CD14-positive monocyte (primary cell): ENCODE data around the gene QRICH2. TPM values are rescaled to one million over a fixed set of nuclear protein-coding genes. Genes with fewer than 3 reads are reported as not detected.

Experiments
- DNase-seq, 3 donors: peaks; one replicate each; pipeline ENCODE4 v3.0.0-alpha.2; 2011 to 2022
- H2AFZ ChIP-seq: 2 replicates; pipeline ENCODE4 v1.6.0; 2012; ENCODE audit warnings: mild to moderate bottlenecking, low read depth, low read length, inconsistent platforms; ENCODE audit not compliant: insufficient read depth, poor library complexity, severe bottlenecking
- H3K27ac ChIP-seq, 2 donors: 1 replicate in 1 of 2; 2 replicates in 1 of 2; pipeline ENCODE4 v1.5.1; 2012 to 2013; ENCODE audit warnings: low read length in 2 of 2, control low read depth in 1 of 2, inconsistent platforms in 1 of 2, low read depth in 1 of 2, mild to moderate bottlenecking in 1 of 2
- H3K27me3 ChIP-seq, 2 donors: one replicate each; pipeline versions ENCODE4 v1.6.0 to v1.6.1; 2011 to 2013; ENCODE audit warnings: low read length in 2 of 2; ENCODE audit not compliant: control insufficient read depth in 2 of 2, insufficient read depth in 2 of 2
- H3K36me3 ChIP-seq, 2 donors: replicated peaks in 1 of 2; 1 replicate in 1 of 2; 2 replicates in 1 of 2; pipeline versions ENCODE4 v1.5.1 to v1.6.1; 2012 to 2013; ENCODE audit warnings: low read length in 2 of 2, control low read depth in 1 of 2, inconsistent platforms in 1 of 2, mild to moderate bottlenecking in 1 of 2; ENCODE audit not compliant: insufficient read depth in 2 of 2, control insufficient read depth in 1 of 2
- H3K4me1 ChIP-seq, 2 donors: 1 replicate in 1 of 2; 2 replicates in 1 of 2; pipeline versions ENCODE4 v1.5.1 to v1.6.1; 2012 to 2013; ENCODE audit warnings: low read length in 2 of 2, control low read depth in 1 of 2, inconsistent platforms in 1 of 2, mild to moderate bottlenecking in 1 of 2, moderate library complexity in 1 of 2; ENCODE audit not compliant: insufficient read depth in 2 of 2, control insufficient read depth in 1 of 2
- H3K4me2 ChIP-seq: replicated peaks from 2 replicates; pipeline ENCODE3; 2012; ENCODE audit warnings: low read length, moderate library complexity, mild to moderate bottlenecking; ENCODE audit not compliant: poor library complexity, severe bottlenecking; ENCODE audit errors: extremely low read depth
- H3K4me3 ChIP-seq, 3 experiments: fragments of 200-600 bp in 1 of 3; sonication (generic) in 1 of 3; replicated peaks in 1 of 3; 1 replicate in 2 of 3; 2 replicates in 1 of 3; pipeline ENCODE4 v1.5.1; 2011 to 2013; ENCODE audit warnings: low read length in 3 of 3, mild to moderate bottlenecking in 3 of 3, control low read depth in 2 of 3, low read depth in 2 of 3, inconsistent platforms in 1 of 3, moderate library complexity in 1 of 3
- H3K79me2 ChIP-seq: 2 replicates; pipeline ENCODE4 v1.6.0; 2012; ENCODE audit warnings: mild to moderate bottlenecking, control low read depth, inconsistent platforms, low read length, moderate library complexity; ENCODE audit not compliant: insufficient read depth
- H3K9ac ChIP-seq: 2 replicates; pipeline ENCODE4 v1.6.0; 2017; ENCODE audit warnings: low read length, mild to moderate bottlenecking; ENCODE audit not compliant: insufficient read depth, poor library complexity, severe bottlenecking
- H3K9me3 ChIP-seq, 2 donors: replicated peaks in 1 of 2; 1 replicate in 1 of 2; 2 replicates in 1 of 2; pipeline versions ENCODE4 v1.5.1 to v1.6.1; 2012 to 2013; ENCODE audit warnings: low read length in 2 of 2, control low read depth in 1 of 2; ENCODE audit not compliant: control insufficient read depth in 1 of 2, insufficient read depth in 1 of 2
- H4K20me1 ChIP-seq: 2 replicates; pipeline ENCODE4 v1.6.0; 2012; ENCODE audit warnings: mild to moderate bottlenecking, low read length, control low read depth, moderate library complexity; ENCODE audit not compliant: insufficient read depth
- H3K27ac Mint-ChIP-seq, 7 donors: one replicate each; pipeline ENCODE4 v1.8.0; 2020; ENCODE audit warnings: mild to moderate bottlenecking in 7 of 7, mixed read lengths in 7 of 7, moderate library complexity in 6 of 7, inconsistent platforms in 2 of 7
- H3K27me3 Mint-ChIP-seq, 3 donors: one replicate each; pipeline ENCODE4 v1.8.0; 2021 to 2022; ENCODE audit warnings: low read depth in 3 of 3, mild to moderate bottlenecking in 3 of 3, mixed read lengths in 3 of 3, moderate library complexity in 3 of 3, inconsistent platforms in 1 of 3
- H3K36me3 Mint-ChIP-seq, 2 donors: one replicate each; pipeline ENCODE4 v1.8.0; 2020; ENCODE audit warnings: mixed read lengths in 2 of 2, inconsistent platforms in 1 of 2, mild to moderate bottlenecking in 1 of 2
- H3K4me1 Mint-ChIP-seq: one replicate; pipeline ENCODE4 v1.8.0; 2020; ENCODE audit warnings: mild to moderate bottlenecking, mixed read lengths
- H3K4me3 Mint-ChIP-seq, 2 donors: one replicate each; pipeline ENCODE4 v1.8.0; 2020; ENCODE audit warnings: mild to moderate bottlenecking in 2 of 2, mixed read lengths in 2 of 2, moderate library complexity in 1 of 2
- H3K9me3 Mint-ChIP-seq, 7 donors: one replicate each; pipeline ENCODE4 v1.8.0; 2020 to 2022; ENCODE audit warnings: mixed read lengths in 7 of 7, mild to moderate bottlenecking in 6 of 7, moderate library complexity in 6 of 7, inconsistent platforms in 2 of 7
- CTCF ChIP-seq: fragments of 200-600 bp; IDR thresholded peaks from one replicate; pipeline ENCODE4 v1.8.0; 2022; ENCODE audit warnings: antibody characterized with exemption, mild to moderate bottlenecking
- WGBS: methylation state at CpG from one replicate; pipeline ENCODE4 v1.1.5; 2013; ENCODE audit warnings: missing lambda C conversion rate; ENCODE audit not compliant: insufficient coverage; 5-methylcytosine and 5-hydroxymethylcytosine counted together
- intact Hi-C, 2 donors: fragments of 100-400 bp; cut with micrococcal nuclease; formaldehyde crosslinking; loops; one replicate each; pipeline versions ENCODE4 v1.15.0 to v1.15.1; 2023
- polyA plus RNA-seq, 3 donors: library from polyadenylated mRNA; depleted of rRNA in 1 of 3; unstranded in 2 of 3; stranded (reverse) in 1 of 3; fragments of 300-500 nt in 2 of 3; fragments of >200 nt in 1 of 3; fragmentation: Illumina TruSeq in 2 of 3; gene quantifications; 1 replicate in 2 of 3; 2 replicates in 1 of 3; pipeline ENCODE4 v1.2.3, GENCODE V29; 2012 to 2021

Gene QRICH2
- polyA plus RNA-seq, 3 donors: 0.04 to 1.9 TPM; not detected in 1

- Histone ChIP-seq H2AFZ (no peak within 1 kb of the TSS), H4K20me1 (peaks cover 23% of the 10 kb centered on the region), H3K36me3 (peaks cover 9 to 12% of the 10 kb centered on the region in 2 donors), H3K27me3 (no peaks in the 10 kb centered on the region), H3K4me1 (peaks cover 77 to 81% of the 10 kb centered on the region in 2 donors), H3K4me2 (peak within 1 kb of the TSS; percentile 86), H3K9ac (peak within 1 kb of the TSS; percentile 92), H3K27ac (peak within 1 kb of the TSS; percentile 84 to 87), H3K79me2 (peaks cover 42% of the 10 kb centered on the region), H3K4me3 (peak within 1 kb of the TSS; percentile 56 to 97 (median 77)), H3K9me3 (no peaks in the 10 kb centered on the region)
- Mint-ChIP-seq H3K4me3 (peak within 1 kb of the TSS; percentile 92 to 96), H3K27me3 (peaks cover 0 to 8% (median 0%) of the 10 kb centered on the region in 3 donors), H3K4me1 (peaks cover 76% of the 10 kb centered on the region), H3K27ac (peak within 1 kb of the TSS; percentile 95 to 98 (median 96)), H3K36me3 (peaks cover 18 to 20% of the 10 kb centered on the region in 2 donors), H3K9me3 (no peaks in the 10 kb centered on the region)
- DNase-seq: peak; percentile 98 to 100 (median 99)
- intact Hi-C loops: loop anchor here in 1 of 2 donors (1.0 to 10.0 kb wide), 6 partner anchors 13 to 490 kb away; partner anchors contain the start of genes EXOC7, MFSD11 and SRSF2
- under 1% methylated on average over 94 of the region's 94 CpGs for WGBS
- no peak for TF ChIP-seq CTCF
Measured at GRCh38 chr17:76264755-76265623, 43.1 kb downstream of the QRICH2 start, which contains the start of gene UBALD2. Gene UBALD2, plus strand, starts transcription at chr17:76265348. Its CDS starts 158 bp downstream, at chr17:76265506.

GRCh38 chr17:76264425-76264754 is 43.7 kb downstream of the QRICH2 start:
- TF ChIP-seq CTCF: no peak
- peaks cover 17% of the 10 kb centered on the region for H4K20me1 ChIP-seq
- DNase-seq: no peak
- no peaks in the 10 kb centered on the region for H3K27me3 ChIP-seq
- peak overlapping the region; percentile 58 for H3K4me2 ChIP-seq
- no peak overlapping the region for H3K9ac ChIP-seq
- peak overlapping the region in 1 of 3 experiments; percentile 46 for H3K4me3 ChIP-seq
- 82% methylated on average over 4 of the region's 9 CpGs for whole genome bisulfite sequencing
- H3K4me3 Mint-ChIP-seq: peak overlapping the region; percentile 56 to 61
- intact Hi-C loops: loop anchor here in 1 of 2 donors (1.0 to 10.0 kb wide), 3 partner anchors 12 to 490 kb away; partner anchors contain the start of genes MFSD11 and SRSF2
- H3K9me3 ChIP-seq: no peaks in the 10 kb centered on the region
- H3K27me3 Mint-ChIP-seq: peaks cover 0 to 8% (median 0%) of the 10 kb centered on the region in 3 donors
- H3K4me1 Mint-ChIP-seq: peaks cover 76% of the 10 kb centered on the region
- H3K4me1 ChIP-seq: peaks cover 77 to 83% of the 10 kb centered on the region in 2 donors
- H3K36me3 ChIP-seq: peaks cover 4 to 6% of the 10 kb centered on the region in 2 donors
- H3K36me3 Mint-ChIP-seq: peaks cover 13 to 17% of the 10 kb centered on the region in 2 donors
- H3K9me3 Mint-ChIP-seq: no peaks in the 10 kb centered on the region
- peak overlapping the region; percentile 88 to 97 (median 91) for H3K27ac Mint-ChIP-seq
- peak overlapping the region; percentile 31 to 81 for H3K27ac ChIP-seq
- H2AFZ ChIP-seq: no peak overlapping the region
- H3K79me2 ChIP-seq: peaks cover 37% of the 10 kb centered on the region
